Upper lobe of left lung (tissue), 4 donors: ENCODE measurements around the gene VLDLR.

ENCODE experiments used
- CTCF ChIP-seq, 6 experiments: fragments of 450-650 bp in 4 of 6; fragments of 200-600 bp in 2 of 6; sonication (generic) in 2 of 6; IDR thresholded peaks; one replicate each; pipeline ENCODE4 v1.5.1; 2016 to 2019; ENCODE audit warnings: antibody characterized with exemption in 6 of 6
- POLR2A ChIP-seq, 4 donors: fragments of 450-650 bp; IDR thresholded peaks; one replicate each; pipeline ENCODE4 v1.5.1; 2016 to 2017; ENCODE audit warnings: antibody characterized with exemption in 4 of 4, mild to moderate bottlenecking in 2 of 4

- no peak for TF ChIP-seq POLR2A (IDR thresholded peaks at IDR 0.05)
- TF ChIP-seq CTCF (IDR thresholded peaks at IDR 0.05): no peak
These were observed 18.2 kb downstream of the VLDLR start for GRCh38 chr9:2639786-2640185.
